Astrocyte (in vitro differentiated cells and primary cell): ENCODE data around the gene LILRB3. TPM values are rescaled to one million over a fixed set of nuclear protein-coding genes. Genes with fewer than 3 reads are reported as not detected.
"Not testable (repeated sequence)": the region's sequence is repeated elsewhere in the genome, so short reads cannot be mapped to it uniquely, and the experiment has no call there.

ENCODE experiments used
- DNase-seq: peaks from one replicate; pipeline ENCODE4 v3.0.0-alpha.2; 2010; ENCODE audit warnings: low read depth
- FAIRE-seq: peaks from 2 replicates; lab custom pipeline; 2011; peaks lifted over from hg19 to GRCh38; lab: Jason Lieb, UNC
- H2AFZ ChIP-seq: 2 replicates; pipeline ENCODE4 v1.6.0; 2012; ENCODE audit warnings: low read depth, low read length, inconsistent platforms
- H3K27ac ChIP-seq: 2 replicates; pipeline ENCODE4 v1.5.1; 2011; ENCODE audit warnings: low read depth, low read length, inconsistent platforms
- H3K27me3 ChIP-seq: 2 replicates; pipeline ENCODE4 v1.6.0; 2011; ENCODE audit warnings: low read length, inconsistent platforms; ENCODE audit not compliant: insufficient read depth
- H3K36me3 ChIP-seq: 2 replicates; pipeline ENCODE4 v1.5.1; 2011; ENCODE audit warnings: low read length, inconsistent platforms; ENCODE audit not compliant: insufficient read depth
- H3K4me1 ChIP-seq: 2 replicates; pipeline ENCODE4 v1.5.1; 2011; ENCODE audit warnings: low read length, inconsistent platforms; ENCODE audit not compliant: insufficient read depth
- H3K4me2 ChIP-seq: 2 replicates; pipeline ENCODE4 v1.6.0; 2012; ENCODE audit warnings: low read length, inconsistent platforms
- H3K4me3 ChIP-seq: 2 replicates; pipeline ENCODE4 v1.5.1; 2011; ENCODE audit warnings: low read depth, mild to moderate bottlenecking, low read length, inconsistent platforms; ENCODE audit not compliant: insufficient read depth
- H3K79me2 ChIP-seq: 2 replicates; pipeline ENCODE4 v1.6.0; 2012; ENCODE audit warnings: mild to moderate bottlenecking, low read length, inconsistent platforms; ENCODE audit not compliant: insufficient read depth
- H3K9ac ChIP-seq: 2 replicates; pipeline ENCODE4 v1.6.0; 2012; ENCODE audit warnings: mild to moderate bottlenecking, low read length, inconsistent platforms
- H3K9me3 ChIP-seq: 2 replicates; pipeline ENCODE4 v1.5.1; 2012; ENCODE audit warnings: low read depth, mild to moderate bottlenecking, low read length, inconsistent platforms; ENCODE audit not compliant: insufficient read depth
- H4K20me1 ChIP-seq: 2 replicates; pipeline ENCODE4 v1.6.0; 2012; ENCODE audit warnings: low read length, inconsistent platforms; ENCODE audit not compliant: insufficient read depth
- H3K27ac Mint-ChIP-seq: one replicate; pipeline ENCODE4 v1.8.0; 2021; ENCODE audit warnings: mild to moderate bottlenecking, mixed read lengths; ENCODE audit not compliant: unreplicated experiment
- H3K27me3 Mint-ChIP-seq: one replicate; pipeline ENCODE4 v1.8.0; 2021; ENCODE audit warnings: low read depth, mixed read lengths; ENCODE audit not compliant: unreplicated experiment
- H3K36me3 Mint-ChIP-seq: one replicate; pipeline ENCODE4 v1.8.0; 2021; ENCODE audit warnings: low read depth, mixed read lengths; ENCODE audit not compliant: unreplicated experiment
- H3K4me1 Mint-ChIP-seq: one replicate; pipeline ENCODE4 v1.8.0; 2021; ENCODE audit warnings: low read depth, mixed read lengths; ENCODE audit not compliant: unreplicated experiment
- H3K4me3 Mint-ChIP-seq: one replicate; pipeline ENCODE4 v1.8.0; 2021; ENCODE audit warnings: mild to moderate bottlenecking, moderate library complexity, mixed read lengths; ENCODE audit not compliant: unreplicated experiment
- H3K9me3 Mint-ChIP-seq: one replicate; pipeline ENCODE4 v1.8.0; 2021; ENCODE audit warnings: mild to moderate bottlenecking, mixed read lengths; ENCODE audit not compliant: unreplicated experiment
- CTCF ChIP-seq: IDR thresholded peaks from 2 replicates; pipeline ENCODE4 v1.5.1; 2011; ENCODE audit warnings: low read depth, mild to moderate bottlenecking, inconsistent platforms, low read length, moderate library complexity; ENCODE audit not compliant: insufficient read depth
- EZH2 ChIP-seq: IDR thresholded peaks from 2 replicates; pipeline ENCODE4 v1.6.1; 2012; ENCODE audit warnings: mild to moderate bottlenecking, low read length, inconsistent platforms; ENCODE audit not compliant: insufficient read depth
- total RNA-seq: library from RNA; stranded (reverse); gene quantifications from 2 replicates; pipeline ENCODE4 v1.2.1, GENCODE V29; 2021

LILRB3 gene
- total RNA-seq, 1 donor from 2014 or later: not detected

GRCh38 chr19:54229146-54229545, 6.3 kb upstream of the LILRB3 start:
- no peaks in the 10 kb centered on the region for H3K79me2 ChIP-seq
- H3K36me3 ChIP-seq: no peaks in the 10 kb centered on the region
- TF ChIP-seq CTCF (no peak), EZH2 (no peak)
- no peak for FAIRE-seq
- no peak overlapping the region for H3K4me3 ChIP-seq
- no peak overlapping the region for H3K27ac Mint-ChIP-seq
- no peaks in the 10 kb centered on the region for H3K4me1 ChIP-seq
- H3K4me1 Mint-ChIP-seq: no peaks in the 10 kb centered on the region
- H3K9me3 Mint-ChIP-seq: peaks cover 16% of the 10 kb centered on the region
- H3K4me3 Mint-ChIP-seq: no peak overlapping the region
- peaks cover under 1% of the 10 kb centered on the region for H3K36me3 Mint-ChIP-seq
- peaks cover 5% of the 10 kb centered on the region for H3K27me3 ChIP-seq
- no peaks in the 10 kb centered on the region for H4K20me1 ChIP-seq
- H3K27ac ChIP-seq: no peak overlapping the region
- DNase-seq: no peak
- peaks cover 29% of the 10 kb centered on the region for H3K27me3 Mint-ChIP-seq
- H3K4me2 ChIP-seq: no peak overlapping the region
- H3K9me3 ChIP-seq: no peaks in the 10 kb centered on the region
- no peak overlapping the region for H3K9ac ChIP-seq
- no peak overlapping the region for H2AFZ ChIP-seq

- H3K36me3 Mint-ChIP-seq, H3K4me1 Mint-ChIP-seq, H3K36me3 ChIP-seq, H3K4me2 ChIP-seq, H3K4me3 ChIP-seq, H2AFZ ChIP-seq, H3K27ac ChIP-seq, H3K27ac Mint-ChIP-seq, H3K27me3 ChIP-seq, DNase-seq, H3K9me3 ChIP-seq, H3K9ac ChIP-seq, FAIRE-seq, H3K4me3 Mint-ChIP-seq, H3K79me2 ChIP-seq, H3K4me1 ChIP-seq, H4K20me1 ChIP-seq: not testable (repeated sequence)
- Mint-ChIP-seq H3K27me3 (peaks cover 23% of the 10 kb centered on the region), H3K9me3 (peaks cover 11% of the 10 kb centered on the region)
Observed at GRCh38 chr19:54224619-54225018, 1.8 kb upstream of the LILRB3 start.

DNA sequence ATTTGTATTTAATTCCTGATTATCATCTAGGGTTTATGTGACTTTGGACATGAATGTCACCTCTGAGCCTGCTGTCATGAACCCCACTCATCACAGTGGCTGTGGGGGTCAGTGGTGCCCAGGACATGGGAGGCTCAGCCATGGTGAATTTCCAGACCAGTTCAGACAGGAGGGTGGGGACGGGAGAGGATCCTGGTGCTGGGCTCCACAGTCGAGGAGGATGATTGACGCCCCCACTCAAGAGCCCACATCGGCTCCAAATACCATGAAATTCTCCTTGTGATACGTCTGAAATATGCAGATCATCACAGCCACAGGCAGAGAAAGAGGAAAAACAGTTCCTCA, 1.1 kb upstream of the LILRB3 start:
- H3K4me1 Mint-ChIP-seq, DNase-seq, H3K9ac ChIP-seq: not testable (repeated sequence)

DNA sequence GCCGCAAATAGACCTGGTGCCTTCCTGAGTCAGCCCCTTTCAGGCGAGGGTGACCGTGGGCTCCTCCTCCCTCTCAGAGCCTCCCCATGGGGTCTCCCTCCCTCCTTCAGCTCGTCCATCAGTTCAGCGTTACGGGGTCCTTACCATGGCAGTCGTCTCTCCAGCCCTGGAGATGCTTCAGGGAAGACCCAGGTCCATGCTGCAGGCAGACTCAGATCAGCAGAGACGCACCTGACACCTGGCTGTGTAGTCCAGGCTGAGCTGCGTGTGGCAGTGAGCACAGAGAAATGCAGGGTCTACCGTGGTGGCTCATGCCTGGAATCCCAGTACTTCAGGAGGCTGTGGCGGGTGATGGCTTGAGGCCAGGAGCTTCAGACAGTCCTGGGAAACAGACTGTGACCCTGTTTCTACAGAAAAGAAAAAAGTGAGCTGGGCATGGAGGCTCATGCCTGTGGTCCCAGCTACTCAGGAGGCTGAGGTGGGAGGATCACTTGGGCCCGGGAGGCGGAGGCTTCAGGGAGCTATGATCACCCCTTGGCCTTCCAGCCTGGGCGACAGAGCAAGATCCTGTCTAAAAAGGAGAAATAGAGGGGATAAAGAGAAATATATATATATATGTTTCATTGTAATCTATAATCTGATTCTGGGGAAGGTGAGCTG, 600 bp upstream of the LILRB3 start:
- not testable (repeated sequence) for H3K4me2 ChIP-seq, H2AFZ ChIP-seq, H3K27ac Mint-ChIP-seq, H3K79me2 ChIP-seq, H3K27ac ChIP-seq, H3K4me3 ChIP-seq, H3K4me1 Mint-ChIP-seq, H3K9me3 Mint-ChIP-seq, H3K9ac ChIP-seq, FAIRE-seq, H3K9me3 ChIP-seq, H3K27me3 ChIP-seq, H3K36me3 ChIP-seq, H4K20me1 ChIP-seq, H3K36me3 Mint-ChIP-seq, H3K4me1 ChIP-seq, DNase-seq, H3K4me3 Mint-ChIP-seq
- peaks cover 17% of the 10 kb centered on the region for H3K27me3 Mint-ChIP-seq

More for the DNA sequence above, 1.1 kb upstream of the LILRB3 start:
- H3K27ac ChIP-seq, H3K36me3 ChIP-seq, H3K4me3 Mint-ChIP-seq, H3K9me3 Mint-ChIP-seq, H3K9me3 ChIP-seq, H3K27ac Mint-ChIP-seq, FAIRE-seq, H4K20me1 ChIP-seq, H3K27me3 ChIP-seq, H3K79me2 ChIP-seq, H3K4me2 ChIP-seq, H3K4me1 ChIP-seq, H3K4me3 ChIP-seq, H2AFZ ChIP-seq, H3K36me3 Mint-ChIP-seq: not testable (repeated sequence)
- H3K27me3 Mint-ChIP-seq: peaks cover 19% of the 10 kb centered on the region

DNA sequence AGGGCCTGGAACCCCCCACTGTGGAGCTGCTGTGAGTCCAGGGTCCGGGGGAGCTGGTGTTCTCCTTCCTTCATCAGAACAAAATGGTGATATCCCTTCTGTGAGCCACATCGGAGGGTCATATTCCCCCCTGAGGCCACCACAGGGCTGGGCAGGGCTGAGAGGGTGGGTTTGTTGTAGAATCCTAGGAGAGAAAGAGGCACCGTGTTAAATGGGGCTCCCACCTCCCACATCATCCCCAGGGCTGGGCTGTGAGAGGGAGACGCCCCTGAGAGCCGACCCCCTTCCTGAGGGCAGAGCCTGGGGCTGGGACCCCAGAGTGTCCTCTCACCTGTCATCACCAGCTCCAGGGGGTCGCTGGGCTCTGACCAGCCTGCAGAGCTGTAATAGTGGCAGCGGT, 860 bp downstream of the LILRB3 start:
- not testable (repeated sequence) for H3K36me3 ChIP-seq, DNase-seq, FAIRE-seq, H4K20me1 ChIP-seq, H3K4me1 ChIP-seq, H2AFZ ChIP-seq, H3K9me3 Mint-ChIP-seq, H3K27me3 ChIP-seq, H3K36me3 Mint-ChIP-seq, H3K9ac ChIP-seq, H3K27ac Mint-ChIP-seq, H3K4me3 ChIP-seq, H3K79me2 ChIP-seq, H3K4me2 ChIP-seq, H3K4me3 Mint-ChIP-seq, H3K9me3 ChIP-seq, H3K27ac ChIP-seq, H3K4me1 Mint-ChIP-seq
- peaks cover 15% of the 10 kb centered on the region for H3K27me3 Mint-ChIP-seq
